Astrocyte of the cerebellum (primary cell): ENCODE data around the gene LGALS16.

Experiments used
- DNase-seq: peaks from one replicate; pipeline ENCODE4 v3.0.0-alpha.2; 2011; ENCODE audit warnings: low read depth
- H3K4me3 ChIP-seq: 2 replicates; pipeline ENCODE4 v1.5.1; 2011; ENCODE audit warnings: mild to moderate bottlenecking, low read depth, low read length, moderate library complexity
- CTCF ChIP-seq: IDR thresholded peaks from 2 replicates; pipeline ENCODE4 v1.5.1; 2012; ENCODE audit warnings: low read length, low read depth, moderate library complexity, mild to moderate bottlenecking; ENCODE audit errors: missing control alignments
- in situ Hi-C: cut with HindIII; loops from 2 replicates; pipeline ENCODE4 v1.10.0; 2017; ENCODE audit warnings: low sequenced_read_pairs

Gene LGALS16

GRCh38 chr19:39631178-39631577, 24.5 kb upstream of the LGALS16 start:
- in situ Hi-C loops, result no loop called here
- TF ChIP-seq CTCF, result no peak
- DNase-seq, result no peak
- H3K4me3 ChIP-seq, result no peak overlapping the region

GRCh38 chr19:39631626-39632025, 24.1 kb upstream of the LGALS16 start:
- no peak for DNase-seq
- in situ Hi-C loops, result no loop called here
- TF ChIP-seq CTCF, result no peak
- H3K4me3 ChIP-seq, result no peak overlapping the region

- no peak for DNase-seq
- no peak overlapping the region for H3K4me3 ChIP-seq
- no peak for TF ChIP-seq CTCF
- in situ Hi-C loops, result no loop called here
These were observed 17.8 kb upstream of the LGALS16 start for GRCh38 chr19:39637891-39638290.

- TF ChIP-seq CTCF, result no peak
- in situ Hi-C loops, result no loop called here
- no peak overlapping the region for H3K4me3 ChIP-seq
- DNase-seq, result no peak
These were observed 13.9 kb upstream of the LGALS16 start for GRCh38 chr19:39641773-39642172.

GRCh38 chr19:39643591-39643990, 12.1 kb upstream of the LGALS16 start:
- H3K4me3 ChIP-seq, result no peak overlapping the region
- no peak for TF ChIP-seq CTCF
- no peak for DNase-seq
- in situ Hi-C loops, result no loop called here

GRCh38 chr19:39645800-39646411, 9.8 kb upstream of the LGALS16 start:
- DNase-seq, result peak; percentile 8
- no peak overlapping the region for H3K4me3 ChIP-seq
- no peak for TF ChIP-seq CTCF
- in situ Hi-C loops, result no loop called here
